ENCODE results near the gene SYDE2.
"Not testable (repeated sequence)": the region's sequence is repeated elsewhere in the genome, so short reads cannot be mapped to it uniquely, and the experiment has no call there.

The SYDE2 gene

GRCh38 chr1:85200463-85201339 is at the start of gene SYDE2:
Gene SYDE2 (minus strand): TSS chr1:85201016. CDS start chr1:85200996, 20 bp downstream.
- DNase-seq (ENCODE audit: low read depth in 2 of 2), result peak; percentile 61 to 62

- DNase-seq (ENCODE audit: low read depth in 2 of 2), result not testable (repeated sequence)
Observed at GRCh38 chr1:85249042-85249441, 48.2 kb upstream of the SYDE2 start.

- no peak for DNase-seq (ENCODE audit: low read depth in 2 of 2)
Observed at GRCh38 chr1:85245891-85246290, 45.1 kb upstream of the SYDE2 start.

- DNase-seq (ENCODE audit: low read depth in 2 of 2), result no peak
Observed at GRCh38 chr1:85245456-85245855, 44.6 kb upstream of the SYDE2 start.

GRCh38 chr1:85244271-85245061 is 43.6 kb upstream of the SYDE2 start:
- no peak for DNase-seq (ENCODE audit: low read depth in 2 of 2)

GRCh38 chr1:85243372-85243771 is 42.6 kb upstream of the SYDE2 start:
- DNase-seq (ENCODE audit: low read depth in 2 of 2), result no peak

- DNase-seq (ENCODE audit: low read depth in 2 of 2), result no peak
Observed at GRCh38 chr1:85240643-85241042, 39.8 kb upstream of the SYDE2 start.

GRCh38 chr1:85240174-85240601 is 39.4 kb upstream of the SYDE2 start:
- DNase-seq (ENCODE audit: low read depth in 2 of 2), result no peak

- no peak for DNase-seq (ENCODE audit: low read depth in 2 of 2)
Observed at GRCh38 chr1:85237613-85238012, 36.8 kb upstream of the SYDE2 start.

- no peak for DNase-seq (ENCODE audit: low read depth in 2 of 2)
Observed at GRCh38 chr1:85230305-85230977, 29.6 kb upstream of the SYDE2 start.

- DNase-seq (ENCODE audit: low read depth in 2 of 2), result no peak
Observed at GRCh38 chr1:85229574-85230097, 28.8 kb upstream of the SYDE2 start.

- DNase-seq (ENCODE audit: low read depth in 2 of 2), result no peak
Observed at GRCh38 chr1:85228972-85229371, 28.2 kb upstream of the SYDE2 start.

- DNase-seq (ENCODE audit: low read depth in 2 of 2), result no peak
Observed at GRCh38 chr1:85225624-85226380, 25.0 kb upstream of the SYDE2 start.

GRCh38 chr1:85224734-85225623 is 24.2 kb upstream of the SYDE2 start:
- DNase-seq (ENCODE audit: low read depth in 2 of 2), result no peak

- DNase-seq (ENCODE audit: low read depth in 2 of 2), result no peak
Observed at GRCh38 chr1:85224295-85224694, 23.5 kb upstream of the SYDE2 start.

GRCh38 chr1:85223334-85223733 is 22.5 kb upstream of the SYDE2 start:
- no peak for DNase-seq (ENCODE audit: low read depth in 2 of 2)

GRCh38 chr1:85220756-85221201 is 20.0 kb upstream of the SYDE2 start:
- no peak for DNase-seq (ENCODE audit: low read depth in 2 of 2)

GRCh38 chr1:85219853-85220610 is 19.2 kb upstream of the SYDE2 start:
- no peak for DNase-seq (ENCODE audit: low read depth in 2 of 2)

- no peak for DNase-seq (ENCODE audit: low read depth in 2 of 2)
Observed at GRCh38 chr1:85216697-85217096, 15.9 kb upstream of the SYDE2 start.

Measured in stimulated activated CD4-positive, alpha-beta T cell treated with anti-CD3 and anti-CD28 coated beads, Interleukin-1b, Interleukin-23, amount 100 ng/mL, for 4 hours (primary cell).